ENCODE results near the gene ATP9B.
"Not testable (repeated sequence)": the region's sequence is repeated elsewhere in the genome, so short reads cannot be mapped to it uniquely, and the experiment has no call there.

Gene ATP9B

DNA sequence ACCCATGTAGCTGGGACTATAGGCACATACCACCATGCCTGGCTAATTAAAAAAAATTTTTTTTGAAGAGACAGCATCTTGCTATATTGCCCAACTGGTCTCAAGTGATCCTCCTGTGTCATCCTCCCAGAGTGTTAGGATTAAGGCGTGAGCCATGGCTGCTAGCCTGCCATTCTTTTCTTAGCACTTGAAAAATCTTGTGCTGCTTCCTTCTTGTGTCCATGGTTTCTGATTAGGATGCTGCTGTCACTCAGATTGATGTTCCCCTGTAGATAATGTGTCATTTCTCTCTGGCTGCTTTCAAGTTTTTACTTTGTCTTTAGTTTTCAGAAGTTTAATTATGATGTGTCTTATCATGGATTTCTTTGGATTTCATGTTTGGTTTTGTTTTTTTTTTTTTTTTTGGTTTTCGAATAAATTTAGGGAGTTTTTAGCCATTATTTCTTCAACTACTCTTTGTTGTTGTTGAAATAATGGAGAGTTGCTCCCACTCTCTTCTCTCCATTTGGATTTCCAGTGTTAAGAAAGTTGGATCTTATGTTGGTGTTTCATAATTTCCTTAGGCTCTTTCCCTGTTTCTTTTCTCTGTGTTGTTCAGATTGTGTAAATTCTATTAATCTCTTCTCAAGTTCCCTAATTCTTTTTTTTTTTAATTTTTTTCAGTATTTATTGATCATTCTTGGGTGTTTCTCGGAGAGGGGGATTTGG is 2.5 kb downstream of the ATP9B start:
- no peak for DNase-seq

DNA sequence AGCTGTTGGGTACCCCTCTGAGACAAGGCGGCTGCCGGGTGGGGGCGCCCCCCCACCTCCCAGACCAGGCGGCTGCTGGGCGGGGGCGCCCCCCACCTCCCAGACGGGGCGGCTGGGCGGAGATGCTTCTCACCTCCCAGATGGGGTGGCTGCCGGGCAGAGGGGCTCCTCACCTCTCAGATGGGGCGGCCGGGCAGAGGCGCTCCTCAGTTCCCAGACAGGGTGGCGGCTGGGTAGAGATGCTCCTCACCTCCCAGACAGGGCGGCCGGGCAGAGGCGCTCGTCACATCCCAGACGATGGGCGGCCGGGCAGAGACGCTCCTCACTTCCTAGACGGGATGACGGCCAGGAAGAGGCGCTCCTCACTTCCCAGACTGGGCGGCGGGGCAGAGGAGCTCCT is 3.5 kb downstream of the ATP9B start:
- not testable (repeated sequence) for DNase-seq

DNA sequence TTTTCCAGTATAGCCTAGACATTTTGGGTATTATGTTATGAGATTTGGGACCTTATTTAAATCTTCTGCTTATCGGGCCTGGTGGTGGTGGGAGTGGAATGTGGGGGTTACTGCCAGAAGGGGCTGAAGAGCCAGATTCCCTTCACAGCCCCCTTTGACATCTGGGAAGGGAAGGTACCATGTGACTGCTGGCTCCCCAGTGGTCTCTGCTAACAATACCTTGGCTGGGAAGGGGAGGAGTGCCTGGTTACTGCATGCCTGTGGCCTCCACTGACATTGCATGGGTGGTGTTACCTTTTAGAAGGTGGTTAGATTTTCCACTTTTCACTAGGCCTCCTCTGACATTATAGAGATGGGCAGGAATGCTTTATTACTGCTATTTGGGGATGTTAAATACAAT is 8.0 kb downstream of the ATP9B start:
- DNase-seq = no peak

DNA sequence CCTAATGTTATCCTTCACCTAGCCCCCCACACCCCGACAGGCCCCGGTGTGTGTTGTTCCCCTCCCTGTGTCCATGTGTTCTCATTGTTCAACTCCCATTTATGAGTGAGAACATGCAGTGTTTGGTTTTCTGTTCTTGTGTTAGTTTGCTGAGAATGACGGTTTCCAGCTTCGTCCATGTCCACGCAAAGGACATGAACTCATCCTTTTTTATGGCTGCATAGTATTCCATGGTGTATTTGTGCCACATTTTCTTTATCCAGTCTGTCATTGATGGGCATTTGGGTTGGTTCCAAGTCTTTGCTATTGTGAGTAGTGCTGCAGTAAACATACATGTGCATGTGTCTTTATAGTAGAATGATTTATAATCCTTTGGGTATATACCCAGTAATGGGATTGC is 9.6 kb downstream of the ATP9B start:
- DNase-seq = not testable (repeated sequence)

DNA sequence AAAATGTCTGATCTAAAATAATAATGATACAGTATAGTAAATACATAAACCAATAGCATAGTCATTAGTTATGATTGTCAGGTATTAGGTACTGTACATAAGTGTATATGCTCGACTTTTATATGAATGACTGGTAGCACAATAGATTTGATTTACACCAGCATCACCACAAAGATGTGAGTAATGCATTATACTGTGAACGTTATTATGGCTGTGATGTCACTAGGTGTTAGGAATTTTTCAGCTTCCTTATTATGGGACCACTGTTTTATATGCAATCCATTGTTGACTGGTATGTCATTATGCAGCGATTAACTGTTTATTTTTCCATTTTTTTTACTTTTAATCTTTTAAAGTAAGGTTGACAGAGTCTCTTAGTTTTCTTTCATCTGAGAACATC is 23.7 kb downstream of the ATP9B start:
- no peak for DNase-seq

DNA sequence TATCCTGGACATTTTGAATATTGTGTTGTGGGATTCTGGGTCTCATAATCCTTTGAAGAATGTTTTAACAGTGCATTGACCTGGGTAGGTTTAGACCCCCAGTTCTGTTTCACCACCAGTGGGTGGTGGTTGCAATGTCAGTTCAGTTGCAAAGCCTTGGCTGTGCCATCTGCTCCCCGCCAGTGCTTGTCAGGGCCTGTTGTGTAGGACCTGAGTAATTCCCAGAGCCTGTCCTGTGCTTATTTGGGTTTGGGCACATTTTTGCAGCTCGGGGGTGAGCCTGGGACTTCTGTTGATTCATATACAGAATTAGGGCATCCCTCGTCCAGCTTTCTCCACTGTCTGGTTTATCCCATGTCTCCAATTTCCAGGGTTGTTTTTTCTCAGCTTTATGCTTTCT is 24.8 kb downstream of the ATP9B start:
- DNase-seq = no peak

DNA sequence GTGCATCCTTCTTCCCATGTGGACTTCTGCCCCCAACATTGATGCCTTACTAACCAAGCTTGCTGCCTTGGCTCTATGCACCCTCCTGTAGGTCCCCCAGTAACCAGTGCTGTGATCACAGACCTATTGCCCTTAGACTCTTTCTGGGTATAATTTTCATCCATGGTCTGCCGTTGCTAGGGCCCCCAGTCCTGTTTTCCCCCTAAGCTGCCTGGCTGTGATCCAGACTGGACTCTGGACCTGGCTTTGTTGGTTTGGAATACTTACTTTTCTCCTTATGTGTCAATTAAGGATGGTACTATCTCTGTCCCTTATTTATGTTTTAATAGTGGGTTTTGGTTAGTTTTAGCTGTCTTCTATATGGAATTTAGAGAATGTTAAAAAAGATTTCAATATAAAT is 26.0 kb downstream of the ATP9B start:
- no peak for DNase-seq

DNA sequence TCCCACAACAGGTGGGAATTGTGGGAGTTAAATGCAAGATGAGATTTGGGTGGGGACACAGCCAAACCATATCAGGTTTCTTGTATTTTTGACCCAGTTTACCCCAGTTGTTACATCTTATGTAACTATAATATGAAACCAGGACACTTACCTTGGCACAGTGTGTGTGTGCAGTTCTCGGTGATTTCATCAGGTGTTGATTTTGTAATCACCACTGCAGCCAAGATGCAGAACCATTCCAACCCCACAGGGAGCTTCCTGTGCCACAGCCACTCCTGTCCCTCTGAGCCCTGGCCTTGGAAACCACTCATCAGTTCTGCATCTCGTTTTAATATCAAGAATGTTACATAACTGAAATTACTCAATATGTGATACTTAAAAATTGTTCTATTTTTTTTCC is 31.8 kb downstream of the ATP9B start:
- DNase-seq = no peak

- no peak for DNase-seq
These were observed 33.7 kb downstream of the ATP9B start for GRCh38 chr18:79102886-79103285.

- no peak for DNase-seq
These were observed 34.9 kb downstream of the ATP9B start for GRCh38 chr18:79104137-79104536.

- no peak for DNase-seq
These were observed 36.3 kb downstream of the ATP9B start for GRCh38 chr18:79105455-79105854.

DNA sequence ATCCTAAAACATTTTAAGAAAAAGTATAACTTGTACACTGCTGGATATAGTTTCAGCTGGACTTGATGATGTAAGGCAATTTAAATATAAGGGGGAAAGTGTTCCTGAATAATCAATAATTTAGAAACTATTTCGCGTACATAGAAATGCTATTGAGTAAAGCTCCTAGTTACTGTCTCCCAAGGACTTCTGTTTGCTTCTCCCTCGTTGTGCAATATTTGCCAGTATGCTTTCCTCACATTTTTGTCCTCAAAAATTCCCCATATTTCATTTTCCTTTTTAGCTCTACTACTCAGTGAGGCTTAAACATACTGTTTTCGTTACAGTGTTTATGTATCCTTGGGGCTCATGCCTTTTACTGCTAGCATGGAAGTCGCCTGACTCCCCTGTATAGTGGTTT is 36.9 kb downstream of the ATP9B start:
- DNase-seq = no peak

- no peak for DNase-seq
These were observed 38.7 kb downstream of the ATP9B start for GRCh38 chr18:79107886-79108285.

- peak in 2 of 56 donors; percentile 1 to 9 for DNase-seq
These were observed 39.5 kb downstream of the ATP9B start for GRCh38 chr18:79108549-79109215.

GRCh38 chr18:79111483-79111882 is 42.3 kb downstream of the ATP9B start:
- DNase-seq = no peak

DNA sequence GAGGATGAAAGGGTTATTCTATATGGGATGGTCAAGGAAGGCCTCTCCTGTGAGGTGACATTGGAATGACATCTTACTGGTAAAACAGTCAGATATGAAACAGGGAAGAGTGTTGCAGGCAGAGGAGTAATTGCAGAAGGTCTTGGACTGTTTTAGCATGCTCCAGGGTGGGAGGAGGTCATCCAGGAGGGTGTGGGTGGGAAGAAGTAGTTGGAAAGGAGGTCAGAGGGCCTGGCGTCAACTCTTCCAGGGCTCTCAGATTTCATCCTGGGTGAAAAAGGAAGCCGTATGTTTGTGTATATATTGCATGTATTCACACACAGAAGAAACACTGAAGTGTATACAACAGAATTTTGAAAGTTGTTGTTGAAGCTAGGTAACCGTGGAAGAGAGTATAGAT is 48.2 kb downstream of the ATP9B start:
- no peak for DNase-seq

DNA sequence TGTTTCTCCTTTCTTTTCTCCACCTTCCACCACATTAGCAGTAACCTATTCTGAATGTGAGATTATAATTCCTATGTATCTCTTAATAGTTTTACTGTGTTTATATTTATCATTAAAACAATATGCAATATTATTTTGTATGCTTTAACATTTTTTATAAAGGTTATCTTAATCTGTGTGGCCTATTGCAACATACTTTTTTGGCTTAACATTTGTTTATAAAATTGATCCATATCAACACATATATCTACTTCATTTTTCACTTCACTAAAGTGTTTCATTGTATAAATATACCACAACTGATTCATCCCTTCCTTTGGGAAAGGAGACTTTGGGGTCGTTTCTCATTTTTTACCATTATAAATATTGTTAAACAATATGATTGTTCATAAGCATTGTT is 48.6 kb downstream of the ATP9B start:
- no peak for DNase-seq

GRCh38 chr18:79118797-79119196 is 49.6 kb downstream of the ATP9B start:
- DNase-seq = no peak

DNA sequence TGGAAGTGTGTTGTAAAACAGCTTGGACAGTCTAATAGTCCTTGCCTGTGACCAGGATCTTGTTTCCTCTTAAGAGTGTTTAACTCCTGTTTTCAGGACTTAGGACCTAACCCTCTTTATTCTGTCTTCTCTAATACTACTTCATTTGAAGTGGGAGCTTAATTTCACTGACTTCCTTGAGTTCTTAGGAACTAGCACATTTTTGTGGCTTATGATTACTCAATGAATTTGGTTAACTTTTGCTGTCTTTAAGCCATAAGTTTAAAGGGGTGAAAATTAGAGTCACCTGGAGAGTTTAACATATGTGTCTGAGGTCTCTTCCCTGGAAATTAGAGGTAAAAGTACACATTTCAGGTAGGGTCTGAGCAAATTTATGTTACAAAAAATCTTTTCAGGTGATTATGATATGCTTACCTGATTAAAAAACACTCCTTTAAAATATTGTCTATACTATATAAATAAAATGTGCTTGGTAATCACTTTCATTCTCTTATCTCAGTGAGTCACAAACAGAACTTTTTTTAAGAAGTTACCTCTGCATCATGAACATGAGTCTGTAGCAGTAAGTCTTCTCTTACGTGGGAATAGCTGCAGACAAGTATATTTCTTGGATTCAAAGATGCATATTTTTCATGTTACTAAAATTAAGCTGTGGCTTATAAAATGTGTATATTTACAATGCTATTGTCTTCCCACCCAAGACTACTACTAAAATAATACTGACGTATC is 52.7 kb downstream of the ATP9B start:
- DNase-seq = no peak

DNA sequence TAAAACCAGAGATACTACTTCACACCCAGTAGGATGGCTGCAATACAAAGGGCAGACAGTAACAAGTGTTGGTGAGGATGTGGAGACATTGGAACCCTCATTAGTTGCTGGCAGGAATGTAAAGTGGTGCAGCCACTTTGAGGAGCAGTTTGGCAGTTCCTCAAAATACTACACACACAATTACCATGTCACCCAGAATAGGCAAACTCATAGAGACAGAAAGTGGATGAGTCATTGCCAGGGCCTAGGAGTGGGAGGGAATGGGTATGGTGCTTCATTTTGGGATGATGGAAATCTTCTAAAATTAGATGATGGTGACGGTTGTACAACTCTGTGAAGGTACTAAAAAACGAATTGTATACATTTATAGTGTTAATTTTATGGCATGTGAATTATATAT is 54.8 kb downstream of the ATP9B start:
- no peak for DNase-seq

DNA sequence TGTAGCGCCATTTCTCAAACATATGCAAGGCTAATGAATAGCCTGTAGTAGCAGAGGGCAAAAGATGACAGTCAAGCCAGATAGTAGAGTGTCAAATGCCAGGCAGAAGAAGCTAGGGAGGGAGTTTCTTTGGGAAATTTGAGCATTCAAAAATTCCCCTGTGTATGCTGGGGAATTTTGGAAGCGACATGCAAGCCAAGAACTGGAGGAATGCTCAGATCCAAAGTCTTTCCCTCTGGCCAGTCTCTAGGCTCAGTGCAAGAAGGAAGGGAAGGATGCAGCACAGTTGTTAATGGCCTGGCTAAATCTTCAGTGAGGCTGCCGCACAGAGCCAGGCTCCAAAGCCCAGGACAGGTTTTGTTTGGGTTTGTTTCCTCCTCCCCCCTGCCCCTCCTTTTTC is 59.9 kb downstream of the ATP9B start:
- DNase-seq = no peak

GRCh38 chr18:79133724-79134123 is 64.5 kb downstream of the ATP9B start:
- peak in 7 of 56 donors; percentile 3 to 26 (median 13) for DNase-seq

- no peak for DNase-seq
These were observed 66.7 kb downstream of the ATP9B start for GRCh38 chr18:79135924-79136323.

Measured in amygdala (tissue), 56 donors.